Pons (tissue), 1 donor: ENCODE measurements around the gene DDIT4.

Experiments used
- DNase-seq: peaks from one replicate; pipeline ENCODE4 v3.0.0-alpha.2; 2016; ENCODE audit warnings: low spot score

Gene DDIT4

GRCh38 chr10:72318418-72319262 lies 44.9 kb downstream of the DDIT4 start:
- no peak for DNase-seq

GRCh38 chr10:72319416-72320254 lies 45.9 kb downstream of the DDIT4 start:
- DNase-seq: peak; percentile 75

- DNase-seq: no peak
Observed at GRCh38 chr10:72320676-72321247, 47.0 kb downstream of the DDIT4 start.

- DNase-seq: no peak
Observed at GRCh38 chr10:72321248-72322029, 47.7 kb downstream of the DDIT4 start.

GRCh38 chr10:72322030-72322279 lies 48.2 kb downstream of the DDIT4 start:
- DNase-seq: no peak

- DNase-seq: no peak
Observed at GRCh38 chr10:72322280-72323058, 48.7 kb downstream of the DDIT4 start.

GRCh38 chr10:72323108-72323749 lies 49.5 kb downstream of the DDIT4 start:
- DNase-seq: no peak

GRCh38 chr10:72323771-72324191 lies 50.1 kb downstream of the DDIT4 start:
- DNase-seq: no peak
